Smooth muscle cell of the coronary artery (primary cell): Measurements from ENCODE around the gene MIR17HG. TPM values are rescaled to one million over a fixed set of nuclear protein-coding genes. Genes with fewer than 3 reads are reported as not detected.

Experiments
- total RNA-seq: library from RNA; depleted of rRNA; stranded (reverse); fragments of >200 nt; gene quantifications from 2 replicates; pipeline ENCODE4 v1.2.3, GENCODE V29; 2014; ENCODE audit warnings: low replicate concordance

Gene MIR17HG
- total RNA-seq = 1.8 and 3.5 TPM in 2 replicates

GRCh38 chr13:91347202-91347995 lies at the start of gene MIR17HG:
Gene MIR17HG, plus strand, starts transcription at chr13:91347687.

GRCh38 chr13:91398413-91399188 lies 51.1 kb downstream of the MIR17HG start, which contains the start of gene GPC5:
Gene GPC5, plus strand, starts transcription at chr13:91398621.

Other genes with a start within 250 kb of the MIR17HG start
- gene GPC5, start 50.9 kb downstream of the MIR17HG start, total RNA-seq = 0.12 TPM in 1 of 2 replicates, not detected in the other